Breast epithelium (tissue), 3 donors: ENCODE results near the gene PTTG1IP2.

Source experiments
- POLR2A ChIP-seq: fragments of 450-650 bp; IDR thresholded peaks from one replicate; pipeline ENCODE4 v1.6.1; 2016; ENCODE audit warnings: antibody characterized with exemption, mild to moderate bottlenecking, moderate library complexity
- POLR2AphosphoS5 ChIP-seq, 3 donors: sonication (generic); formaldehyde crosslinking; IDR thresholded peaks; one replicate each; pipeline ENCODE4 v1.6.1; 2017; ENCODE audit warnings: antibody characterized with exemption in 3 of 3
- TF ChIP-seq, protein P1 (sequence below), 3 donors: fragments of 450-650 bp; IDR thresholded peaks; one replicate each; pipeline ENCODE4 v1.5.1; 2016 to 2017; ENCODE audit warnings: antibody characterized with exemption in 3 of 3, mild to moderate bottlenecking in 3 of 3, moderate library complexity in 3 of 3

DNA sequence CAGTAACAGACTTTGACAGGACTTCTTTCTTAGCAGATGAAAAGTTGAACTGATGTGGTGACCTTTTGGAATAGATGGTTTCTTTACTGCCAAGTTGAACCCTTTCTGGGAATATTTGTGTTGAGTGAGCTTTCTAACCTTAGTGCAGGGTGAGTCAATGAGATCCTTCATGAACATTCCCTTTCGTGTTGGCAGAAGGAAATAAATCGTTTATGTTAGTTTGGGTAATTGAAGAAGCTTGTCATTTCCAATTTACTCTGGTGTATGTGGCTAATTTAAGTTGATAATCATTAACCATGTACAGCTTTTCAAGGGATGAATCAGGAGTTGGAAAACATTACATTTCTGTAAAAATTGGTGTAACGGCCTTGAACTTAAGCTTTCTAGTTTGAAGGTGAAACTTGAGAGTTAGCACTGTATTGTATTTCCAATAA is 43.4 kb downstream of the PTTG1IP2 start:
- TF ChIP-seq POLR2A (no peak), POLR2AphosphoS5 (IDR thresholded peaks at IDR 0.05) (no peak)
- TF ChIP-seq, protein P1, sequence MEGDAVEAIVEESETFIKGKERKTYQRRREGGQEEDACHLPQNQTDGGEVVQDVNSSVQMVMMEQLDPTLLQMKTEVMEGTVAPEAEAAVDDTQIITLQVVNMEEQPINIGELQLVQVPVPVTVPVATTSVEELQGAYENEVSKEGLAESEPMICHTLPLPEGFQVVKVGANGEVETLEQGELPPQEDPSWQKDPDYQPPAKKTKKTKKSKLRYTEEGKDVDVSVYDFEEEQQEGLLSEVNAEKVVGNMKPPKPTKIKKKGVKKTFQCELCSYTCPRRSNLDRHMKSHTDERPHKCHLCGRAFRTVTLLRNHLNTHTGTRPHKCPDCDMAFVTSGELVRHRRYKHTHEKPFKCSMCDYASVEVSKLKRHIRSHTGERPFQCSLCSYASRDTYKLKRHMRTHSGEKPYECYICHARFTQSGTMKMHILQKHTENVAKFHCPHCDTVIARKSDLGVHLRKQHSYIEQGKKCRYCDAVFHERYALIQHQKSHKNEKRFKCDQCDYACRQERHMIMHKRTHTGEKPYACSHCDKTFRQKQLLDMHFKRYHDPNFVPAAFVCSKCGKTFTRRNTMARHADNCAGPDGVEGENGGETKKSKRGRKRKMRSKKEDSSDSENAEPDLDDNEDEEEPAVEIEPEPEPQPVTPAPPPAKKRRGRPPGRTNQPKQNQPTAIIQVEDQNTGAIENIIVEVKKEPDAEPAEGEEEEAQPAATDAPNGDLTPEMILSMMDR (IDR thresholded peaks at IDR 0.05): no peak
